ENCODE measurements around the gene RALA. TPM values are rescaled to one million over a fixed set of nuclear protein-coding genes. Genes with fewer than 3 reads are reported as not detected.

The RALA gene
- total and polyA plus RNA-seq, 2 experiments from 2014 or later: 43.5 to 231 TPM

DNA sequence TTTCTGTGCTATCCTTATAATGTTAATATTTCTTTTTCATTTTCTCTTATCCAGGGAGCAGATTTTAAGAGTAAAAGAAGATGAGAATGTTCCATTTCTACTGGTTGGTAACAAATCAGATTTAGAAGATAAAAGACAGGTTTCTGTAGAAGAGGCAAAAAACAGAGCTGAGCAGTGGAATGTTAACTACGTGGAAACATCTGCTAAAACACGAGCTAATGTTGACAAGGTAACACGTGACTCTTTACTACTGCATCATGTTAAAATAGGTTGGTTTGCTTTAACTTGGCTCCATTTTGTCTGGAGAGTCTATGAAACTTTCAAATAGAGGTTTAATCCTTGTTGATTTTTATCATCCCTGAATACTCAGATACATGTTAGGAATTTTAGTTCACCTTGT lies 73.3 kb downstream of the RALA start:
- no peaks in the 10 kb centered on the region for H3K27me3 Mint-ChIP-seq (ENCODE audit: insufficient read depth, low read depth, poor library complexity)
- Histone ChIP-seq H3K4me3 (no peak overlapping the region), H3K79me2 (replicated peaks; ENCODE audit: insufficient read depth) (no peaks in the 10 kb centered on the region), H3K36me3 (ENCODE audit: insufficient read depth) (peaks cover 17% of the 10 kb centered on the region; the same call in 1 of the 2 replicates), H4K20me1 (replicated peaks; ENCODE audit: insufficient read depth) (0 out of 2 replicates have a peak, but pooled peaks cover 3% of the 10 kb centered on the region), H3K27me3 (ENCODE audit: insufficient read depth) (no peaks in the 10 kb centered on the region), H3K4me1 (ENCODE audit: insufficient read depth) (no peaks in the 10 kb centered on the region), H3K27ac (ENCODE audit: low read depth) (no peak overlapping the region), H3K9me2 (ENCODE audit: insufficient read depth) (no peaks in the 10 kb centered on the region), H3K4me2 (no peak overlapping the region), H2AFZ (no peak overlapping the region), H3F3A (replicated peaks; ENCODE audit: low read depth) (no peaks in the 10 kb centered on the region)
- TF ChIP-seq EZH2 (IDR thresholded peaks at IDR 0.05; ENCODE audit: low read depth, unreplicated experiment): no peak
- TF ChIP-seq NANOG (IDR thresholded peaks at IDR 0.05; ENCODE audit: borderline replicate concordance): no peak
- TF ChIP-seq, protein P1, sequence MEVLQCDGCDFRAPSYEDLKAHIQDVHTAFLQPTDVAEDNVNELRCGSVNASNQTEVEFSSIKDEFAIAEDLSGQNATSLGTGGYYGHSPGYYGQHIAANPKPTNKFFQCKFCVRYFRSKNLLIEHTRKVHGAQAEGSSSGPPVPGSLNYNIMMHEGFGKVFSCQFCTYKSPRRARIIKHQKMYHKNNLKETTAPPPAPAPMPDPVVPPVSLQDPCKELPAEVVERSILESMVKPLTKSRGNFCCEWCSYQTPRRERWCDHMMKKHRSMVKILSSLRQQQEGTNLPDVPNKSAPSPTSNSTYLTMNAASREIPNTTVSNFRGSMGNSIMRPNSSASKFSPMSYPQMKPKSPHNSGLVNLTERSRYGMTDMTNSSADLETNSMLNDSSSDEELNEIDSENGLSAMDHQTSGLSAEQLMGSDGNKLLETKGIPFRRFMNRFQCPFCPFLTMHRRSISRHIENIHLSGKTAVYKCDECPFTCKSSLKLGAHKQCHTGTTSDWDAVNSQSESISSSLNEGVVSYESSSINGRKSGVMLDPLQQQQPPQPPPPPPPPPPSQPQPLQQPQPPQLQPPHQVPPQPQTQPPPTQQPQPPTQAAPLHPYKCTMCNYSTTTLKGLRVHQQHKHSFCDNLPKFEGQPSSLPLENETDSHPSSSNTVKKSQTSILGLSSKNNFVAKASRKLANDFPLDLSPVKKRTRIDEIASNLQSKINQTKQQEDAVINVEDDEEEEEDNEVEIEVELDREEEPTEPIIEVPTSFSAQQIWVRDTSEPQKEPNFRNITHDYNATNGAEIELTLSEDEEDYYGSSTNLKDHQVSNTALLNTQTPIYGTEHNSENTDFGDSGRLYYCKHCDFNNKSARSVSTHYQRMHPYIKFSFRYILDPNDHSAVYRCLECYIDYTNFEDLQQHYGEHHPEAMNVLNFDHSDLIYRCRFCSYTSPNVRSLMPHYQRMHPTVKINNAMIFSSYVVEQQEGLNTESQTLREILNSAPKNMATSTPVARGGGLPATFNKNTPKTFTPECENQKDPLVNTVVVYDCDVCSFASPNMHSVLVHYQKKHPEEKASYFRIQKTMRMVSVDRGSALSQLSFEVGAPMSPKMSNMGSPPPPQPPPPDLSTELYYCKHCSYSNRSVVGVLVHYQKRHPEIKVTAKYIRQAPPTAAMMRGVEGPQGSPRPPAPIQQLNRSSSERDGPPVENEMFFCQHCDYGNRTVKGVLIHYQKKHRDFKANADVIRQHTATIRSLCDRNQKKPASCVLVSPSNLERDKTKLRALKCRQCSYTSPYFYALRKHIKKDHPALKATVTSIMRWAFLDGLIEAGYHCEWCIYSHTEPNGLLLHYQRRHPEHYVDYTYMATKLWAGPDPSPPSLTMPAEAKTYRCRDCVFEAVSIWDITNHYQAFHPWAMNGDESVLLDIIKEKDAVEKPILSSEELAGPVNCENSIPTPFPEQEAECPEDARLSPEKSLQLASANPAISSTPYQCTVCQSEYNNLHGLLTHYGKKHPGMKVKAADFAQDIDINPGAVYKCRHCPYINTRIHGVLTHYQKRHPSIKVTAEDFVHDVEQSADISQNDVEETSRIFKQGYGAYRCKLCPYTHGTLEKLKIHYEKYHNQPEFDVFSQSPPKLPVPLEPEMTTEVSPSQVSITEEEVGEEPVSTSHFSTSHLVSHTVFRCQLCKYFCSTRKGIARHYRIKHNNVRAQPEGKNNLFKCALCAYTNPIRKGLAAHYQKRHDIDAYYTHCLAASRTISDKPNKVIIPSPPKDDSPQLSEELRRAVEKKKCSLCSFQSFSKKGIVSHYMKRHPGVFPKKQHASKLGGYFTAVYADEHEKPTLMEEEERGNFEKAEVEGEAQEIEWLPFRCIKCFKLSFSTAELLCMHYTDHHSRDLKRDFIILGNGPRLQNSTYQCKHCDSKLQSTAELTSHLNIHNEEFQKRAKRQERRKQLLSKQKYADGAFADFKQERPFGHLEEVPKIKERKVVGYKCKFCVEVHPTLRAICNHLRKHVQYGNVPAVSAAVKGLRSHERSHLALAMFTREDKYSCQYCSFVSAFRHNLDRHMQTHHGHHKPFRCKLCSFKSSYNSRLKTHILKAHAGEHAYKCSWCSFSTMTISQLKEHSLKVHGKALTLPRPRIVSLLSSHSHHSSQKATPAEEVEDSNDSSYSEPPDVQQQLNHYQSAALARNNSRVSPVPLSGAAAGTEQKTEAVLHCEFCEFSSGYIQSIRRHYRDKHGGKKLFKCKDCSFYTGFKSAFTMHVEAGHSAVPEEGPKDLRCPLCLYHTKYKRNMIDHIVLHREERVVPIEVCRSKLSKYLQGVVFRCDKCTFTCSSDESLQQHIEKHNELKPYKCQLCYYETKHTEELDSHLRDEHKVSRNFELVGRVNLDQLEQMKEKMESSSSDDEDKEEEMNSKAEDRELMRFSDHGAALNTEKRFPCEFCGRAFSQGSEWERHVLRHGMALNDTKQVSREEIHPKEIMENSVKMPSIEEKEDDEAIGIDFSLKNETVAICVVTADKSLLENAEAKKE (CRISPR knock-in tag; IDR thresholded peaks at IDR 0.05): no peak
- TF ChIP-seq JUNB (IDR thresholded peaks at IDR 0.05; ENCODE audit: unreplicated experiment): no peak
- TF ChIP-seq, protein P2, sequence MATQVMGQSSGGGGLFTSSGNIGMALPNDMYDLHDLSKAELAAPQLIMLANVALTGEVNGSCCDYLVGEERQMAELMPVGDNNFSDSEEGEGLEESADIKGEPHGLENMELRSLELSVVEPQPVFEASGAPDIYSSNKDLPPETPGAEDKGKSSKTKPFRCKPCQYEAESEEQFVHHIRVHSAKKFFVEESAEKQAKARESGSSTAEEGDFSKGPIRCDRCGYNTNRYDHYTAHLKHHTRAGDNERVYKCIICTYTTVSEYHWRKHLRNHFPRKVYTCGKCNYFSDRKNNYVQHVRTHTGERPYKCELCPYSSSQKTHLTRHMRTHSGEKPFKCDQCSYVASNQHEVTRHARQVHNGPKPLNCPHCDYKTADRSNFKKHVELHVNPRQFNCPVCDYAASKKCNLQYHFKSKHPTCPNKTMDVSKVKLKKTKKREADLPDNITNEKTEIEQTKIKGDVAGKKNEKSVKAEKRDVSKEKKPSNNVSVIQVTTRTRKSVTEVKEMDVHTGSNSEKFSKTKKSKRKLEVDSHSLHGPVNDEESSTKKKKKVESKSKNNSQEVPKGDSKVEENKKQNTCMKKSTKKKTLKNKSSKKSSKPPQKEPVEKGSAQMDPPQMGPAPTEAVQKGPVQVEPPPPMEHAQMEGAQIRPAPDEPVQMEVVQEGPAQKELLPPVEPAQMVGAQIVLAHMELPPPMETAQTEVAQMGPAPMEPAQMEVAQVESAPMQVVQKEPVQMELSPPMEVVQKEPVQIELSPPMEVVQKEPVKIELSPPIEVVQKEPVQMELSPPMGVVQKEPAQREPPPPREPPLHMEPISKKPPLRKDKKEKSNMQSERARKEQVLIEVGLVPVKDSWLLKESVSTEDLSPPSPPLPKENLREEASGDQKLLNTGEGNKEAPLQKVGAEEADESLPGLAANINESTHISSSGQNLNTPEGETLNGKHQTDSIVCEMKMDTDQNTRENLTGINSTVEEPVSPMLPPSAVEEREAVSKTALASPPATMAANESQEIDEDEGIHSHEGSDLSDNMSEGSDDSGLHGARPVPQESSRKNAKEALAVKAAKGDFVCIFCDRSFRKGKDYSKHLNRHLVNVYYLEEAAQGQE (IDR thresholded peaks at IDR 0.05; ENCODE audit: unreplicated experiment): no peak
- TF ChIP-seq, protein P3, sequence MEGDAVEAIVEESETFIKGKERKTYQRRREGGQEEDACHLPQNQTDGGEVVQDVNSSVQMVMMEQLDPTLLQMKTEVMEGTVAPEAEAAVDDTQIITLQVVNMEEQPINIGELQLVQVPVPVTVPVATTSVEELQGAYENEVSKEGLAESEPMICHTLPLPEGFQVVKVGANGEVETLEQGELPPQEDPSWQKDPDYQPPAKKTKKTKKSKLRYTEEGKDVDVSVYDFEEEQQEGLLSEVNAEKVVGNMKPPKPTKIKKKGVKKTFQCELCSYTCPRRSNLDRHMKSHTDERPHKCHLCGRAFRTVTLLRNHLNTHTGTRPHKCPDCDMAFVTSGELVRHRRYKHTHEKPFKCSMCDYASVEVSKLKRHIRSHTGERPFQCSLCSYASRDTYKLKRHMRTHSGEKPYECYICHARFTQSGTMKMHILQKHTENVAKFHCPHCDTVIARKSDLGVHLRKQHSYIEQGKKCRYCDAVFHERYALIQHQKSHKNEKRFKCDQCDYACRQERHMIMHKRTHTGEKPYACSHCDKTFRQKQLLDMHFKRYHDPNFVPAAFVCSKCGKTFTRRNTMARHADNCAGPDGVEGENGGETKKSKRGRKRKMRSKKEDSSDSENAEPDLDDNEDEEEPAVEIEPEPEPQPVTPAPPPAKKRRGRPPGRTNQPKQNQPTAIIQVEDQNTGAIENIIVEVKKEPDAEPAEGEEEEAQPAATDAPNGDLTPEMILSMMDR (conservative IDR thresholded peaks at IDR 0.05; ENCODE audit: low read depth in 2 of 2): no peak
- TF ChIP-seq, protein P4, sequence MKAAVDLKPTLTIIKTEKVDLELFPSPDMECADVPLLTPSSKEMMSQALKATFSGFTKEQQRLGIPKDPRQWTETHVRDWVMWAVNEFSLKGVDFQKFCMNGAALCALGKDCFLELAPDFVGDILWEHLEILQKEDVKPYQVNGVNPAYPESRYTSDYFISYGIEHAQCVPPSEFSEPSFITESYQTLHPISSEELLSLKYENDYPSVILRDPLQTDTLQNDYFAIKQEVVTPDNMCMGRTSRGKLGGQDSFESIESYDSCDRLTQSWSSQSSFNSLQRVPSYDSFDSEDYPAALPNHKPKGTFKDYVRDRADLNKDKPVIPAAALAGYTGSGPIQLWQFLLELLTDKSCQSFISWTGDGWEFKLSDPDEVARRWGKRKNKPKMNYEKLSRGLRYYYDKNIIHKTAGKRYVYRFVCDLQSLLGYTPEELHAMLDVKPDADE (IDR thresholded peaks at IDR 0.05): no peak
- TF ChIP-seq STAT1 (IDR thresholded peaks at IDR 0.05; ENCODE audit: unreplicated experiment): no peak
- no peak for TF ChIP-seq EZH2phosphoT487 (IDR thresholded peaks at IDR 0.05; ENCODE audit: unreplicated experiment)
- no peak for TF ChIP-seq CREB1 (CRISPR knock-in tag; IDR thresholded peaks at IDR 0.05; ENCODE audit: low read depth)
- no peak for TF ChIP-seq ZNF114 (CRISPR knock-in tag; IDR thresholded peaks at IDR 0.05)
- no peak for TF ChIP-seq ZNF331 (CRISPR knock-in tag; IDR thresholded peaks at IDR 0.05; ENCODE audit: low read depth)
- TF ChIP-seq POLR2AphosphoS5 (IDR thresholded peaks at IDR 0.05; ENCODE audit: low read depth): no peak
- H3K9me3 Mint-ChIP-seq: no peaks in the 10 kb centered on the region; the same call in 2 of the 3 replicates
- no peak for DNase-seq (ENCODE audit: low spot score)
- peaks cover 2% of the 10 kb centered on the region; the same call in 1 of the 3 replicates for H3K4me1 Mint-ChIP-seq
- ATAC-seq: no peak
- no peak overlapping the region for H3K4me3 Mint-ChIP-seq
- H3K36me3 Mint-ChIP-seq (ENCODE audit: low read depth): peaks cover 45% of the 10 kb centered on the region
- no peak overlapping the region for H3K27ac Mint-ChIP-seq

Data from GM23338 (cell line).